Subcutaneous adipose tissue (tissue), 4 donors: ENCODE results near the gene ALPL. TPM values are rescaled to one million over a fixed set of nuclear protein-coding genes. Genes with fewer than 3 reads are reported as not detected.

Source experiments
- CTCF ChIP-seq: fragments of 450-650 bp; IDR thresholded peaks from one replicate; pipeline ENCODE4 v1.5.1; 2016; ENCODE audit warnings: low read depth, mild to moderate bottlenecking, control low read depth, antibody characterized with exemption, moderate library complexity
- total RNA-seq, 4 donors: library from RNA; depleted of rRNA; stranded (reverse); fragments of >200 nt; gene quantifications; one replicate each; pipeline ENCODE4 v1.1.0, GENCODE V29; 2016

ALPL gene
- total RNA-seq, 4 donors from 2014 or later = 2.6 to 17.7 (median 9.5) TPM

- no peak for TF ChIP-seq CTCF
Observed at GRCh38 chr1:21526441-21526840, 17.2 kb downstream of the ALPL start.

- TF ChIP-seq CTCF = no peak
Observed at GRCh38 chr1:21530368-21531016, 21.3 kb downstream of the ALPL start.

GRCh38 chr1:21531241-21531640 is 22.0 kb downstream of the ALPL start:
- TF ChIP-seq CTCF = no peak

- no peak for TF ChIP-seq CTCF
Observed at GRCh38 chr1:21532496-21532895, 23.3 kb downstream of the ALPL start.

GRCh38 chr1:21532992-21533534 is 23.8 kb downstream of the ALPL start:
- no peak for TF ChIP-seq CTCF

GRCh38 chr1:21534146-21534545 is 24.9 kb downstream of the ALPL start:
- no peak for TF ChIP-seq CTCF

GRCh38 chr1:21534674-21535378 is 25.6 kb downstream of the ALPL start:
- TF ChIP-seq CTCF = no peak
